Panc1 (cell line): ENCODE measurements around the gene RABEP1.

Source experiments
- POLR2AphosphoS5 ChIP-seq: IDR thresholded peaks from 2 replicates; pipeline ENCODE4 v1.6.1; 2012; ENCODE audit warnings: mild to moderate bottlenecking, low read depth, low read length, moderate library complexity
- SIN3A ChIP-seq: IDR thresholded peaks from 2 replicates; pipeline ENCODE4 v1.6.1; 2012; ENCODE audit warnings: low read depth, mild to moderate bottlenecking, low read length, moderate library complexity, borderline replicate concordance; ENCODE audit not compliant: insufficient read depth
- TCF7L2 ChIP-seq: IDR thresholded peaks from 2 replicates; pipeline ENCODE4 v1.6.1; 2011; ENCODE audit warnings: mild to moderate bottlenecking, low read depth, low read length, inconsistent platforms
- TF ChIP-seq, protein P1 (sequence below), 2 experiments: IDR thresholded peaks; 2 replicates each; pipeline ENCODE4 v1.6.1; 2011 to 2012; ENCODE audit warnings: low read depth in 2 of 2, control low read depth in 1 of 2, low read length in 1 of 2, mild to moderate bottlenecking in 1 of 2, moderate library complexity in 1 of 2; ENCODE audit not compliant: insufficient read depth in 1 of 2
- TF ChIP-seq, protein P2 (sequence below): fragments of 450-650 bp; IDR thresholded peaks from 2 replicates; pipeline ENCODE4 v1.5.1; 2017; ENCODE audit warnings: mild to moderate bottlenecking

DNA sequence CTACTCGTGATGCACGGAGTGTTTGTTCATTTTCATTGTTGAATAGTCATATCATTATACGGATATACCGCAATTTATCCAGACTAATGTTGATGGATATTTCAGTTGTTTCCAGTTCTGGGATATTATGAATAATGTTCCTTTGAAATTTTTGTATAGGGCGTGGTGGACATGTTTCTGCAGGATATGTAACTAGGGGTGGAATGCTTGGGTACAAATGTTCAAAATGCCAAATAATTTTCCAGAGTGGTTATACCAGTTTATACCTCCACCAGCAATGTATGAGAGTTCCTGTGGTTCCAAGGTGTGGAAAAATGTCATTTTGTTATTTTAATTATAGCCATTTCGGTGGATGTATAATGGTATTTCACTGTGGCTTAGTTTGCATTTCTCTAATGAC lies 83.7 kb downstream of the RABEP1 start:
- TF ChIP-seq, protein P1, sequence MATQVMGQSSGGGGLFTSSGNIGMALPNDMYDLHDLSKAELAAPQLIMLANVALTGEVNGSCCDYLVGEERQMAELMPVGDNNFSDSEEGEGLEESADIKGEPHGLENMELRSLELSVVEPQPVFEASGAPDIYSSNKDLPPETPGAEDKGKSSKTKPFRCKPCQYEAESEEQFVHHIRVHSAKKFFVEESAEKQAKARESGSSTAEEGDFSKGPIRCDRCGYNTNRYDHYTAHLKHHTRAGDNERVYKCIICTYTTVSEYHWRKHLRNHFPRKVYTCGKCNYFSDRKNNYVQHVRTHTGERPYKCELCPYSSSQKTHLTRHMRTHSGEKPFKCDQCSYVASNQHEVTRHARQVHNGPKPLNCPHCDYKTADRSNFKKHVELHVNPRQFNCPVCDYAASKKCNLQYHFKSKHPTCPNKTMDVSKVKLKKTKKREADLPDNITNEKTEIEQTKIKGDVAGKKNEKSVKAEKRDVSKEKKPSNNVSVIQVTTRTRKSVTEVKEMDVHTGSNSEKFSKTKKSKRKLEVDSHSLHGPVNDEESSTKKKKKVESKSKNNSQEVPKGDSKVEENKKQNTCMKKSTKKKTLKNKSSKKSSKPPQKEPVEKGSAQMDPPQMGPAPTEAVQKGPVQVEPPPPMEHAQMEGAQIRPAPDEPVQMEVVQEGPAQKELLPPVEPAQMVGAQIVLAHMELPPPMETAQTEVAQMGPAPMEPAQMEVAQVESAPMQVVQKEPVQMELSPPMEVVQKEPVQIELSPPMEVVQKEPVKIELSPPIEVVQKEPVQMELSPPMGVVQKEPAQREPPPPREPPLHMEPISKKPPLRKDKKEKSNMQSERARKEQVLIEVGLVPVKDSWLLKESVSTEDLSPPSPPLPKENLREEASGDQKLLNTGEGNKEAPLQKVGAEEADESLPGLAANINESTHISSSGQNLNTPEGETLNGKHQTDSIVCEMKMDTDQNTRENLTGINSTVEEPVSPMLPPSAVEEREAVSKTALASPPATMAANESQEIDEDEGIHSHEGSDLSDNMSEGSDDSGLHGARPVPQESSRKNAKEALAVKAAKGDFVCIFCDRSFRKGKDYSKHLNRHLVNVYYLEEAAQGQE (IDR thresholded peaks at IDR 0.05; ENCODE audit: insufficient read depth in 1 of 2, low read depth in 2 of 2, low read length in 1 of 2): no peak
- TF ChIP-seq, protein P2, sequence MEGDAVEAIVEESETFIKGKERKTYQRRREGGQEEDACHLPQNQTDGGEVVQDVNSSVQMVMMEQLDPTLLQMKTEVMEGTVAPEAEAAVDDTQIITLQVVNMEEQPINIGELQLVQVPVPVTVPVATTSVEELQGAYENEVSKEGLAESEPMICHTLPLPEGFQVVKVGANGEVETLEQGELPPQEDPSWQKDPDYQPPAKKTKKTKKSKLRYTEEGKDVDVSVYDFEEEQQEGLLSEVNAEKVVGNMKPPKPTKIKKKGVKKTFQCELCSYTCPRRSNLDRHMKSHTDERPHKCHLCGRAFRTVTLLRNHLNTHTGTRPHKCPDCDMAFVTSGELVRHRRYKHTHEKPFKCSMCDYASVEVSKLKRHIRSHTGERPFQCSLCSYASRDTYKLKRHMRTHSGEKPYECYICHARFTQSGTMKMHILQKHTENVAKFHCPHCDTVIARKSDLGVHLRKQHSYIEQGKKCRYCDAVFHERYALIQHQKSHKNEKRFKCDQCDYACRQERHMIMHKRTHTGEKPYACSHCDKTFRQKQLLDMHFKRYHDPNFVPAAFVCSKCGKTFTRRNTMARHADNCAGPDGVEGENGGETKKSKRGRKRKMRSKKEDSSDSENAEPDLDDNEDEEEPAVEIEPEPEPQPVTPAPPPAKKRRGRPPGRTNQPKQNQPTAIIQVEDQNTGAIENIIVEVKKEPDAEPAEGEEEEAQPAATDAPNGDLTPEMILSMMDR: no peak
- no peak for TF ChIP-seq POLR2AphosphoS5
- no peak for TF ChIP-seq TCF7L2
- TF ChIP-seq SIN3A: no peak
